ENCODE results near the gene FABP6.

Gene FABP6

GRCh38 chr5:160260881-160261815 lies 31.8 kb downstream of the FABP6 start:
- Mint-ChIP-seq H3K36me3 (ENCODE audit: low read depth) (no peaks in the 10 kb centered on the region), H3K4me3 (no peak overlapping the region), H3K27me3 (peaks cover 40% of the 10 kb centered on the region), H3K27ac (no peak overlapping the region), H3K4me1 (ENCODE audit: low read depth) (peaks cover 19% of the 10 kb centered on the region), H3K9me3 (no peaks in the 10 kb centered on the region)
- intact Hi-C loops (cut with micrococcal nuclease), result no loop called here

GRCh38 chr5:160262151-160263074 lies 33.1 kb downstream of the FABP6 start:
- Mint-ChIP-seq H3K27ac (no peak overlapping the region), H3K4me1 (ENCODE audit: low read depth) (peaks cover 19% of the 10 kb centered on the region), H3K36me3 (ENCODE audit: low read depth) (no peaks in the 10 kb centered on the region), H3K4me3 (no peak overlapping the region), H3K9me3 (no peaks in the 10 kb centered on the region), H3K27me3 (peaks cover 51% of the 10 kb centered on the region)
- intact Hi-C loops (cut with micrococcal nuclease), result no loop called here

DNA sequence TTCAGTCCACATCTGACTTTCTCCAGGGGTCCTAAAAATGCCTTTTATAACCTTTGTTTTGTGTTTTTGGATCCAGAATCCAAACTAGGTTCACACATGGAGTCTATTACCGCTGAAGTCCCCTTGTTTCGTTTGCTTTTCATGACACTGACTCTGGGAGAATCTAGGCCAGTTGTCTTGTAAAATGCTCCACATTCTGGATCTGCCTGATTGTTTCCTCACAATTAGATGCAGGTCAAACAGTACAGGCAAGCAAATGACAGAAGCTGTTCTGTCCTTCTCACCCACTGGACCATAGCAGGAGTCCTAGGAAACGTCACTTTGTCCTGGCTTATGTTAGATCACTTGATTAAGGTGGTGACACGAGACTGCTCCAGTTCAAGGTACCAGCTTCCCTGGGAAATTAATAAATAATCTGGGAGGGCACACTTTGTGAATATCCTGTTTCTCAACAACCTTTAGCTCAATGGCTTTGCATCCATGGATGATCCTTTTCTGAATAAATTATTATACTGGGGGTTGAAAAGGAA lies 34.1 kb downstream of the FABP6 start:
- peaks cover 58% of the 10 kb centered on the region for H3K27me3 Mint-ChIP-seq
- no peak overlapping the region for H3K27ac Mint-ChIP-seq
- peaks cover 26% of the 10 kb centered on the region for H3K4me1 Mint-ChIP-seq (ENCODE audit: low read depth)
- no peak overlapping the region for H3K4me3 Mint-ChIP-seq
- H3K9me3 Mint-ChIP-seq, result no peaks in the 10 kb centered on the region
- intact Hi-C loops (cut with micrococcal nuclease), result no loop called here
- no peaks in the 10 kb centered on the region for H3K36me3 Mint-ChIP-seq (ENCODE audit: low read depth)

GRCh38 chr5:160266044-160266443 lies 36.7 kb downstream of the FABP6 start:
- Mint-ChIP-seq H3K9me3 (no peaks in the 10 kb centered on the region), H3K4me3 (no peak overlapping the region), H3K4me1 (ENCODE audit: low read depth) (peaks cover 31% of the 10 kb centered on the region), H3K27me3 (peaks cover 49% of the 10 kb centered on the region), H3K27ac (no peak overlapping the region), H3K36me3 (ENCODE audit: low read depth) (no peaks in the 10 kb centered on the region)
- intact Hi-C loops (cut with micrococcal nuclease), result loop anchor here (5.0 kb wide), 1 partner anchor 66 kb away; no protein-coding TSS in a partner anchor

DNA sequence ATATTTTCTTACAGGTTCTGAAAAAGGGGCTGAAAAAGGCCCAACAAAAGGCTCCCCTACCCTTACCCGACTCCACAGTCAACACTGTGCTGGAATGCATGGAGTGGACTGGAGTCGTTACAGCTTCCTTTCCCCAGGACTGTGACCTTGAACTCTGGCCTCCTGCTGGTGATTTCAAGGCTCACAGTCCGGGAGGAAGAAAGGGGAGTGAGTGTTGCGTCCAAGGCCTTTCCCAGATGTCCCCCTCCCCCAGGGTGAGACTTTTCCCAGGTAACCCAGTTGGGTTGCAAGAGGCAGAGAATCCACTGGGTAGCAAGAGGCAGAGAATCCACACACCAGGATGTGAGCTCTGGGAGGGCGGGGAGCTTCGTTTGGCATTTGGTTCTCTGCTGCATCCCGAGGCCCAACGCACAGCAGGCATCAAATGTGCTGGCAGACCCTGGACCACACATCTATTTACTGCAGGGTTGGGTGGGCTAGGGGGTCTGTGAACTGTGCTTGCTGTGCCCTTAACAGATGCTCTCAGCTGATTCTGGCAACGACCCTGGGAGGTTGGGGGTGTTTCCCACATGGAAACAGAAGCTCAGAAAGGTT lies 37.5 kb downstream of the FABP6 start:
- Mint-ChIP-seq H3K9me3 (no peaks in the 10 kb centered on the region), H3K27me3 (peaks cover 49% of the 10 kb centered on the region), H3K4me3 (no peak overlapping the region), H3K4me1 (ENCODE audit: low read depth) (peaks cover 28% of the 10 kb centered on the region), H3K27ac (no peak overlapping the region), H3K36me3 (ENCODE audit: low read depth) (no peaks in the 10 kb centered on the region)
- intact Hi-C loops (cut with micrococcal nuclease), result loop anchor here (5.0 kb wide), 1 partner anchor 65 kb away; no protein-coding TSS in a partner anchor

DNA sequence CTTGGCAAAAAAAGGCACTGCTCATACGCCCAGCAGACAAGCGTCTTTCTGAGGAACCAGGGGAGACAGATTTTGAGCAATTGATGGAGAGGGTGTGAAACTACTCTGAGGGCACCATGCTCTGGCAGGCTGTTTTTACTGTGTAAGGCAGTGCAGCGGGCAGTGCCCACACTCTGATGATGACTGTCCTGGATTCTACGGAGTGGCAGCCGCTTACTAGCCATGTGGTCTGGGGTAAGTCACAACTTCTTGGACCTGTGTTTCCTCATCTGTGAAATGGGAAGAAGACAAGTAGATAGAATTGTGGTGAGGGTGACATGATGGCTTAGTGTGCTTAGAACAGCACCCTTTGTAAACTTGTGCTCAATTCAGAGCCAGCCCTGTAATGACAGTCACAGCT lies 38.8 kb downstream of the FABP6 start:
- Mint-ChIP-seq H3K9me3 (no peaks in the 10 kb centered on the region), H3K4me1 (ENCODE audit: low read depth) (peaks cover 21% of the 10 kb centered on the region), H3K4me3 (no peak overlapping the region), H3K27me3 (peaks cover 44% of the 10 kb centered on the region), H3K36me3 (ENCODE audit: low read depth) (no peaks in the 10 kb centered on the region), H3K27ac (no peak overlapping the region)
- intact Hi-C loops (cut with micrococcal nuclease), result loop anchor here (5.0 kb wide), 1 partner anchor 64 kb away; no protein-coding TSS in a partner anchor

GRCh38 chr5:160269017-160269416 lies 39.7 kb downstream of the FABP6 start:
- Mint-ChIP-seq H3K36me3 (ENCODE audit: low read depth) (no peaks in the 10 kb centered on the region), H3K4me1 (ENCODE audit: low read depth) (peaks cover 21% of the 10 kb centered on the region), H3K27me3 (peaks cover 41% of the 10 kb centered on the region), H3K9me3 (no peaks in the 10 kb centered on the region), H3K27ac (no peak overlapping the region), H3K4me3 (no peak overlapping the region)
- intact Hi-C loops (cut with micrococcal nuclease), result loop anchor here (5.0 kb wide), 1 partner anchor 63 kb away; no protein-coding TSS in a partner anchor

DNA sequence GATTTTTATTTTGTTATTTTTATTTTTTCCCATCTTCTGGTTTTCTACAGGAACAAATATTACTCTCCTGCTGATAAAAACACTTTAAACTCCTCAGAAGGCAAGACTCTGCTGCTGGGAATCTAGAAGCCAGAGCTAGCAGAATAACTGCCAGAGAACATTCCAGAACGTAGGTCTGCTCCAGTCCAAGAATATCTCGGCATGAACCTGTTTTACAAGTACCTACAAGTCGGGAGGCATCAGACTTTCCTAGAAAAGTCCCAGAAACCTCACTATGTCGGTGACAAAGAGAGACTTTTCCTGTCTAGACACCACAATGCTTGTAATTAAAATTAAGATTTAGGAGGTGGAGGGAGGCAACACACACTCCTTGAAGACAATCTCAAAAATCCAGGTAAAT lies 41.4 kb downstream of the FABP6 start:
- intact Hi-C loops (cut with micrococcal nuclease), result no loop called here
- Mint-ChIP-seq H3K4me3 (no peak overlapping the region), H3K4me1 (ENCODE audit: low read depth) (peaks cover 28% of the 10 kb centered on the region), H3K9me3 (no peaks in the 10 kb centered on the region), H3K36me3 (ENCODE audit: low read depth) (no peaks in the 10 kb centered on the region), H3K27me3 (peaks cover 39% of the 10 kb centered on the region), H3K27ac (no peak overlapping the region)

- no peaks in the 10 kb centered on the region for H3K9me3 Mint-ChIP-seq
- peaks cover 33% of the 10 kb centered on the region for H3K27me3 Mint-ChIP-seq
- peaks cover 28% of the 10 kb centered on the region for H3K4me1 Mint-ChIP-seq (ENCODE audit: low read depth)
- H3K27ac Mint-ChIP-seq, result no peak overlapping the region
- H3K4me3 Mint-ChIP-seq, result no peak overlapping the region
- intact Hi-C loops (cut with micrococcal nuclease), result no loop called here
- H3K36me3 Mint-ChIP-seq (ENCODE audit: low read depth), result no peaks in the 10 kb centered on the region
Observed at GRCh38 chr5:160271396-160271795, 42.1 kb downstream of the FABP6 start.

DNA sequence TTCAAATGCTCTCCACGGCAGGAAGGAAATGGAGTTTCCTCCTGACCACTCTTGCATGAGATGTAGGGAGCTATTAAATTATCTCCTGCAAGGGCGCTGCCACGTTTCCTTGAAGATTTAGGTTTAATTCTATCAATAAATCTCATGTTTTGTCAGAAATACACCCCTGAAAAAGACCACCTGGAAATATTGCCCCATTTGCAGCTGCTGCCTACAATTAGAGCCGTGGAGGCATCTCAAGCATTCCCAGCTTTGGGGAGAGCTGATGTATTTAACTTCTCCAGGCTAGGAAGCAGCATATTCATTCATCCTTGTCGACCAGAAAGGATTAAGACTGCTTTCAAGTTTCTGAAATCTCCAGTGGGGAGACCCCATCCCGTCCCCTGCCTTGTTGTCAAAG lies 42.5 kb downstream of the FABP6 start:
- no peak overlapping the region for H3K27ac Mint-ChIP-seq
- peaks cover 29% of the 10 kb centered on the region for H3K27me3 Mint-ChIP-seq
- intact Hi-C loops (cut with micrococcal nuclease), result no loop called here
- H3K4me1 Mint-ChIP-seq (ENCODE audit: low read depth), result peaks cover 28% of the 10 kb centered on the region
- no peaks in the 10 kb centered on the region for H3K9me3 Mint-ChIP-seq
- no peak overlapping the region for H3K4me3 Mint-ChIP-seq
- no peaks in the 10 kb centered on the region for H3K36me3 Mint-ChIP-seq (ENCODE audit: low read depth)

DNA sequence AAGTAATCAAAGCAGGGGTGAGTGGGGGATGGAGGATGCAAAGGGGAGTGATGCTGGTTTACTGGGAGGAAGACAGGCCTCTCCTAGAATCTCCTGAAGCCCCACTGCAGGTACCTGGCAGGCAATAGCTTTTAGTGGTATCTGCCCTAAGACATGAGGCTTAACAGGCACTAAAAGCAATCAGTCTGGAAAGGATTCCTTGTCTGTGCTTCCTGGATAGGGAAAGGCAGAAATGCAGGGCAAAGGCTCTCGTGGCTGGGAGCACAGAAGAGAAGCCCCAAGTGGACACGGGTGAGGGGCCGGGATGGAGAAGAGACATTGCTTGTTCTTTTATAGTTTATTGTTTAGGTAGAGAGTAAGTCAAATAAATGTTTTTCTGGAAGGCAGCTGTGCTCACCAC lies 43.0 kb downstream of the FABP6 start:
- Mint-ChIP-seq H3K9me3 (no peaks in the 10 kb centered on the region), H3K4me1 (ENCODE audit: low read depth) (peaks cover 28% of the 10 kb centered on the region), H3K36me3 (ENCODE audit: low read depth) (no peaks in the 10 kb centered on the region), H3K27me3 (peaks cover 27% of the 10 kb centered on the region), H3K4me3 (no peak overlapping the region), H3K27ac (no peak overlapping the region)
- intact Hi-C loops (cut with micrococcal nuclease), result no loop called here

- H3K4me3 Mint-ChIP-seq, result no peak overlapping the region
- no peaks in the 10 kb centered on the region for H3K36me3 Mint-ChIP-seq (ENCODE audit: low read depth)
- no peak overlapping the region for H3K27ac Mint-ChIP-seq
- H3K27me3 Mint-ChIP-seq, result peaks cover 26% of the 10 kb centered on the region
- intact Hi-C loops (cut with micrococcal nuclease), result no loop called here
- H3K9me3 Mint-ChIP-seq, result no peaks in the 10 kb centered on the region
- H3K4me1 Mint-ChIP-seq (ENCODE audit: low read depth), result peaks cover 26% of the 10 kb centered on the region
Observed at GRCh38 chr5:160272889-160273288, 43.6 kb downstream of the FABP6 start.

- Mint-ChIP-seq H3K4me3 (no peak overlapping the region), H3K36me3 (ENCODE audit: low read depth) (no peaks in the 10 kb centered on the region), H3K9me3 (no peaks in the 10 kb centered on the region), H3K4me1 (ENCODE audit: low read depth) (peaks cover 11% of the 10 kb centered on the region), H3K27ac (no peak overlapping the region), H3K27me3 (peaks cover 20% of the 10 kb centered on the region)
- intact Hi-C loops (cut with micrococcal nuclease), result no loop called here
Observed at GRCh38 chr5:160274483-160274931, 45.2 kb downstream of the FABP6 start.

Measured in dendritic cell treated with granulocyte-macrophage colony-stimulating factor and Interleukin-4, amounts not matched to agents 40 ng/mL and 50 ng/mL, for 4 days (primary cell).